Retinal pigment epithelial cell (primary cell): Measurements from ENCODE around the gene PTDSS2.

Source experiments
- DNase-seq: peaks from one replicate; pipeline ENCODE4 v3.0.0-alpha.2; 2010; ENCODE audit warnings: low read depth
- H3K4me3 ChIP-seq: 2 replicates; pipeline ENCODE4 v1.5.1; 2011; ENCODE audit warnings: mild to moderate bottlenecking, low read length, control low read depth, moderate library complexity
- TF ChIP-seq, protein P1 (sequence below): conservative IDR thresholded peaks from 2 replicates; pipeline ENCODE4 v1.5.1; 2011; ENCODE audit warnings: low read depth, low read length, control low read depth, inconsistent platforms

Gene PTDSS2

DNA sequence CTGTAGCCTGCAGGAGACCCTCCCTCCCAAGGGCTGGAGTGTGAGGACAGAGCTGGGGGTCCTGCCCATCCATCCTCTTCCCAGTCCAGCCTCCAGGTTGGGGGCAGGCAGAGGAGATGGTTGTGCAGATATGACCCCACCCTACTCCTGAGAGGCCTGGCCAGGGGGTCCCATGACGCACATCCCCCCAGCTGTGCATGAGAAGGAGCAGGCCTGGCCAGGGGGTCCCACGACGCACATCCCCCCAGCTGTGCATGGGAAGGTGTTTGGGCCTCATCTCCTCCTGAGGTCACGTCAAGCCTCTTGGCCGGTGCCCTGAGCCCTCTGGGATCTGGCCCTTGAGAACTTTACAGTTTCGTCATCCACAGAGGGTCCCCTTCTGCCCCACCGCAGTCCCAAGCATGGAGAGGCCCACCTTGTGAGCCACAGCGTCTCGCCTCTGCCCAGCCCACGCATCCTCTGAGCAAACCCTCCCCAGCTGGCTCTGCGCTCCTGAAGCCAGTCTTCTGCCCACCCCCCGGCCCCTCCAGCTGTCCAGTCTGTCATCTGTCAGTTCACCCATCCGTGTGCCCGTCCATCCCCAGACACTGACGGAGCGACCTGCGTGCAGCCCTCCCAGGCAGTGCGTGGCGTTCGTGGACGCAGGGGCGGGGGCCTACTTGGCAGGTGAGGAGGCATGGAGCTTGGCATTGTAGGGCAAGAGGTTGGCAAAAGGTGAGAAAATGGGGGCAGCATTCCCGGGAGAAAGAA is 10.6 kb upstream of the PTDSS2 start:
- no peak for DNase-seq
- TF ChIP-seq, protein P1, sequence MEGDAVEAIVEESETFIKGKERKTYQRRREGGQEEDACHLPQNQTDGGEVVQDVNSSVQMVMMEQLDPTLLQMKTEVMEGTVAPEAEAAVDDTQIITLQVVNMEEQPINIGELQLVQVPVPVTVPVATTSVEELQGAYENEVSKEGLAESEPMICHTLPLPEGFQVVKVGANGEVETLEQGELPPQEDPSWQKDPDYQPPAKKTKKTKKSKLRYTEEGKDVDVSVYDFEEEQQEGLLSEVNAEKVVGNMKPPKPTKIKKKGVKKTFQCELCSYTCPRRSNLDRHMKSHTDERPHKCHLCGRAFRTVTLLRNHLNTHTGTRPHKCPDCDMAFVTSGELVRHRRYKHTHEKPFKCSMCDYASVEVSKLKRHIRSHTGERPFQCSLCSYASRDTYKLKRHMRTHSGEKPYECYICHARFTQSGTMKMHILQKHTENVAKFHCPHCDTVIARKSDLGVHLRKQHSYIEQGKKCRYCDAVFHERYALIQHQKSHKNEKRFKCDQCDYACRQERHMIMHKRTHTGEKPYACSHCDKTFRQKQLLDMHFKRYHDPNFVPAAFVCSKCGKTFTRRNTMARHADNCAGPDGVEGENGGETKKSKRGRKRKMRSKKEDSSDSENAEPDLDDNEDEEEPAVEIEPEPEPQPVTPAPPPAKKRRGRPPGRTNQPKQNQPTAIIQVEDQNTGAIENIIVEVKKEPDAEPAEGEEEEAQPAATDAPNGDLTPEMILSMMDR: no peak
- H3K4me3 ChIP-seq: no peak overlapping the region

DNA sequence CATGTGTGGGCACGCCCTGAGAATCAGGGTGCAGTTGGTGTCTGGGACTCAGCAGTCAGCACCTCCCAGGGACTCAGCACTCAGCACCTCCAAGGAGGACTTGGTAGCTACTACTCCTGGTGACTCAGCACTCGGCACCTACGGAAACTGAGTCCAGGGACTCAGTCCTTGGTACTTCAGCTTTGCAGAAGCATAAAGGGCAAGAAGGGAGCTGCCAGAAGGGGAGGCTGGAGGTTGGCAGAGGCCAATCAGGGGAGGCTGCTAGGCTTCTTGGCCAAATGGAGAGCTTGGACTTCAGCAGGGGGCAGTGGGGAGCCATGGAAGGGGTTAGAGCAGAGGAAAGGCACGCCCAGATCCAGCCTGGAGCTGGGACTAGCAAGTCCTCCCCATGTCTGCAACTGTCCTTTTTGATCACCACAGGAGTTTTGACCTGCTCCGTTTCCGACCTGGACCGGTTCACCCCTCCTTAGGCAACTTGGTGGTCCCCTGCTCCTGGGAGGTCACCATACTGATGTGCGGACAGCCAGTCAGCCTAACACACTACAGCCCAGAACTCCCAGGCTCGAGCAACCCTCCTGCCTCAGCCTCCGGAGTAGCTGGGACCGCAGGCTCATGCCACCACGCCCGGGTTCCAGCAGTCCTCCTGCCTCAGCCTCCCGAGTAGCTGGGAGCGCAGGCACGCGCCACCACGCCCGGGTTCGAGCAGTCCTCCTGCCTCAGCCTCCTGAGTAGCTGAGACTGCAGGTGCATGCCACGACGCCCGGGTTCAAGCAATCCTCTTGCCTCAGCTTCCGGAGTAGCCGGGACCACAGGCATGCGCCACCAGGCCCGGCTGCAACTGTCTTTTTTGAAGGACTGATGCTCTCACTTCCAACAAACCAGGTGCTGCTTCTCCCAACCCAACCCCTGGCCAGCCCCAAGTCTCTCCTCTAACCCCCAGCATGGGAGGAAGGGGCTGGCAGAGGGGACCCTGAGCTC is 9.7 kb upstream of the PTDSS2 start:
- TF ChIP-seq, protein P1: peak; percentile 30
- no peak for DNase-seq
- no peak overlapping the region for H3K4me3 ChIP-seq

DNA sequence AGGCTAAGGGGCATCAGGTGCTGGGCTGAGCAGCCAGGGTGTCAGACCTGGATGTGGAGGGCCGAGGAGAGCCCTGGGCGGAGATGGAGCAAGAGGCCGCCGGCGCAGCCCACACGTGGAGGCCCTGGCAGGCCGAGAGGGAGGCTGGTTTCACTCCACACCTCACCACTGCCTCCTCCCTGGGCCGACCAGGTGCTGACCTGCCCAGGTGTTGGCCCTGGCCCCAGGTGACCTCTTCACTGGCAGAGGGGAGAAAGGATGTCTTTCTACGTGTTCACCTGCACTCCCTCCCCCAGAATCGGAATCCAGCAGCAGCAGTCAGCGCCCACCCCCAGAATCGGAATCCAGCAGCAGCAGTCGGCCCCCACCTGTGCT is 9.0 kb upstream of the PTDSS2 start:
- no peak for DNase-seq
- no peak overlapping the region for H3K4me3 ChIP-seq
- TF ChIP-seq, protein P1: no peak

DNA sequence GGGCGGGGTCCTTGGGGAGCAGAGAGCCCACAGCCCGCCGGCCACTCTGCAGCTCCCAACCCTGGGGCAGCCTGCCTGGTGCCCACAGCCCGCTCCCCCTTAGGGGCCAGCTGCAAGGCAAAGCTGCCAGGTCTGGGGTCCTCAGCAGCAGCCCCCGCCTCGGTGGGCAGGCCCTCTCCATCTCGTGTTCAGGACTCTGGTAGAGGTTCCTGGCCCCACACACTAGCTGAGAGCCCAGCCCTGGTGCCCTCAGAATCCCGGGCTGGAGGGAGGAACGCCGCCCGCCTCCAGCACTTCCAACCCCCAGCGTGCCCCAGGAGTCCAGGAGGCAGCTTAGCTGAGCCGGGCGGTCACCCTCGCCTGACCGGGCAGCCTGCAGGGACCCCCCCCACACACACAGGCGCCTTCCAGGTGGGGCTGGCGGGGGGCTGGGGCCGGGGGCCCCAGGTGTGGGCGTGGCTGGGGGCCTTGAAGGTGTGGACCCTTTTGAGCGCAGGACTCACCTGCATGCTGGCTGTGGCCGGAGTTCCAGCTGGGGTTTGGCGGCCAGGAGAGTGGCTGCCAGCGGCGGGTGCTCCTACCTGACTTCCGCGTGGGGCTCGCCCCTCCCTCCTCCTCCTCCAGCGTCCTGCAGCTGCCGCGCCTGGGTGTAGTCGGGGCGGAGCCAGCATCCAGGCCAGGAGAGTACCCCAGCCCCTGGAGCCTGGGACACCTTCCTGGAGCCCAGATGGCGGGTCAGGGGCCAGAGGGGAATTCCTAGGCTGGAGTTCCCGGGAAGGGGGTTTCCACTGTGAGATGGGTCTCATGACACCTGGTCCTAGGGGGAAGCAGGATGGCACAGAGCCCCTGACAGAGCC is 8.4 kb upstream of the PTDSS2 start, which contains the start of gene ANO9:
Gene ANO9, minus strand, starts transcription at position 594 of the 857 bp plus-strand sequence. Its CDS starts 85 bp downstream, at position 509.
- DNase-seq: no peak
- TF ChIP-seq, protein P1: no peak
- no peak within 1 kb of the TSS for H3K4me3 ChIP-seq

DNA sequence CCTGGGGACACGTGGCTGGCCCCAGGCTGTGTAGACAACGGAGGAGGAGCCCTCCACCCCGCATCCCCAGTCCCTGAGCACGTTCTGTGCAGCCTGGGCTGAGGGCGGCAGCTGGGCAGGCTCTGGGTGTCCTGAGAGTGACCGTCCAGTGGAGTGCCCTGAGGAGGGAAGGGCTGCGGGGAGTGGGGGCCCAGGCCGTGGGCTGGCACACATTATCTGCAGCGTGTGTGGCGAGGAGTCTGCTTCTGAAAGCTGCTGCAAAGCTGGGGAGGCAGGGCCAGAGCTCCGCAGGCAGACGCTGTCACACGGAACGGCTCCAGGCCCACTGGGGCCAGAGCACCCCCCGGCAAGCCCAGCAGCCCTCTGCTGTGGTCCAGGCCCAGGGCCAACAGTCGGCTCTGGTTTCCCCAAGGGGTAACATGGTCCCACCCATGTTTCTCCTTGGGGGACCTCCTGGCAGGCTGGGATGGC is 7.4 kb upstream of the PTDSS2 start:
- TF ChIP-seq, protein P1: no peak
- no peak for DNase-seq
- H3K4me3 ChIP-seq: no peak overlapping the region

DNA sequence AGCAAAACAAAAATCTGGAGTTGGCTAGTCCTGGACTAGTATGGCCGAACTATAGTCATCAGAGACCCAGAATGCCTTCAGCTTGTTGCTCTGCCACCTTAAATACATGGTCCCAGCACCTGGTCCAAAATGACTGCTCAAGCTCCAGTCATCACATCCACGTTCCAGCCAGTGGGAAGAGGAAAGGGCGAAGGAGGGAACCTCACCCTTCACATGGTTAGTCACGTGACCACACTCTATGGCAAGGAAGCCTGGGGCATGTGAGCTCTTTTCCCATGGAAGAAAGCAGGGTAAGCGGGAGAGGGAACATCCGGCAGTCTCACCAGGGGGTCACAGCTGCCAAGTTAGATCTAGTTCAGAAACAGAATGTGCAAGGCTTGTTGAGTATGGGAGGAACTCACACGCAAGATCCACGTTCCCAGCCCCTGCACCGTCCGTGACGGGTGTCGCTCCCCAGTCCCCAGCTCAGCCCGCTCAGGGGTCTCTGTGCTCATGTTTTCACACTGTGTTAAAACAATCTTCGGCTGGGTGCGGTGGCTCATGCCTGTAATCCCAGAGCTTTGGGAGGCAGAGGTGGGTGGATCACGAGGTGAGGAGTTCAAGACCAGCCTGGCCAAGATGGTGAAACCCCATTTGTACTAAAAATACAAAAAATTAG is 6.4 kb upstream of the PTDSS2 start:
- no peak overlapping the region for H3K4me3 ChIP-seq
- TF ChIP-seq, protein P1: no peak
- DNase-seq: no peak
